GM12891 (cell line): ENCODE data around the gene CCNH.

Experiments used
- DNase-seq: peaks from one replicate; pipeline ENCODE4 v3.0.0; 2011; ENCODE audit warnings: low spot score; ENCODE audit not compliant: insufficient read length
- FAIRE-seq: peaks from 2 replicates; lab custom pipeline; 2011; peaks lifted over from hg19 to GRCh38; lab: Jason Lieb, UNC
- PAX5 ChIP-seq: IDR thresholded peaks from 2 replicates; pipeline ENCODE4 v1.6.1; 2011; ENCODE audit warnings: low read length, moderate library complexity, mild to moderate bottlenecking; ENCODE audit not compliant: insufficient read depth, severe bottlenecking
- POLR2A ChIP-seq: IDR thresholded peaks from 2 replicates; pipeline ENCODE4 v1.6.1; 2011; ENCODE audit warnings: low read depth, low read length, control low read depth
- POLR2AphosphoS5 ChIP-seq: IDR thresholded peaks from 2 replicates; pipeline ENCODE4 v1.6.1; 2011; ENCODE audit warnings: low read depth, low read length, control low read depth
- POU2F2 ChIP-seq: IDR thresholded peaks from 2 replicates; pipeline ENCODE4 v1.6.1; 2011; ENCODE audit warnings: low read depth, mild to moderate bottlenecking, control low read depth, low read length, moderate library complexity
- SPI1 ChIP-seq: IDR thresholded peaks from 2 replicates; pipeline ENCODE4 v1.6.1; 2011; ENCODE audit warnings: low read depth, low read length, control low read depth
- TAF1 ChIP-seq: IDR thresholded peaks from 2 replicates; pipeline ENCODE4 v1.6.1; 2011; ENCODE audit warnings: low read depth, low read length, control low read depth

CCNH gene

GRCh38 chr5:87392801-87393200 lies 19.9 kb downstream of the CCNH start:
- no peak for TF ChIP-seq TAF1
- TF ChIP-seq SPI1: no peak
- no peak for TF ChIP-seq PAX5
- TF ChIP-seq POLR2A: no peak
- TF ChIP-seq POLR2AphosphoS5: no peak
- TF ChIP-seq POU2F2: no peak
- FAIRE-seq: no peak
- DNase-seq: no peak

GRCh38 chr5:87392170-87392569 lies 20.6 kb downstream of the CCNH start:
- DNase-seq (no peak), FAIRE-seq (no peak)
- TF ChIP-seq POU2F2 (no peak), PAX5 (no peak), SPI1 (no peak), TAF1 (no peak), POLR2AphosphoS5 (no peak), POLR2A (no peak)

GRCh38 chr5:87390576-87391199 lies 22.0 kb downstream of the CCNH start:
- no peak for DNase-seq
- no peak for TF ChIP-seq POLR2AphosphoS5
- no peak for TF ChIP-seq TAF1
- TF ChIP-seq POLR2A: no peak
- TF ChIP-seq POU2F2: no peak
- TF ChIP-seq SPI1: no peak
- TF ChIP-seq PAX5: no peak
- peak; percentile 23 for FAIRE-seq

- DNase-seq (no peak), FAIRE-seq (peak; percentile 48)
- TF ChIP-seq SPI1 (peak; percentile 54), POU2F2 (no peak)
Observed at GRCh38 chr5:87390075-87390474, 22.7 kb downstream of the CCNH start.

GRCh38 chr5:87389296-87390034 lies 23.3 kb downstream of the CCNH start:
- DNase-seq (no peak), FAIRE-seq (no peak)
- TF ChIP-seq POLR2AphosphoS5 (no peak), POLR2A (no peak), PAX5 (no peak), TAF1 (no peak), SPI1 (no peak), POU2F2 (no peak)

GRCh38 chr5:87388129-87388528 lies 24.6 kb downstream of the CCNH start:
- FAIRE-seq (no peak), DNase-seq (no peak)
- no peak for TF ChIP-seq TAF1
- TF ChIP-seq POU2F2: no peak
- no peak for TF ChIP-seq PAX5
- no peak for TF ChIP-seq POLR2A
- TF ChIP-seq SPI1: no peak
- TF ChIP-seq POLR2AphosphoS5: no peak

GRCh38 chr5:87385802-87386201 lies 26.9 kb downstream of the CCNH start:
- TF ChIP-seq POLR2A: no peak
- no peak for TF ChIP-seq PAX5
- TF ChIP-seq SPI1: no peak
- TF ChIP-seq POU2F2: no peak
- TF ChIP-seq POLR2AphosphoS5: no peak
- TF ChIP-seq TAF1: no peak
- FAIRE-seq: no peak
- DNase-seq: no peak

GRCh38 chr5:87383216-87383615 lies 29.5 kb downstream of the CCNH start:
- no peak for FAIRE-seq

GRCh38 chr5:87382224-87382623 lies 30.5 kb downstream of the CCNH start:
- no peak for FAIRE-seq
- TF ChIP-seq TAF1: no peak
- no peak for TF ChIP-seq POLR2AphosphoS5
- no peak for TF ChIP-seq SPI1
- TF ChIP-seq POLR2A: no peak
- TF ChIP-seq PAX5: no peak
- no peak for TF ChIP-seq POU2F2

More at GRCh38 chr5:87383216-87383615, 29.5 kb downstream of the CCNH start:
- TF ChIP-seq POLR2AphosphoS5: no peak
- TF ChIP-seq POU2F2: no peak
- no peak for TF ChIP-seq TAF1
- DNase-seq: no peak

GRCh38 chr5:87372705-87373104 lies 40.0 kb downstream of the CCNH start:
- TF ChIP-seq TAF1 (no peak), PAX5 (no peak), POLR2A (no peak), POLR2AphosphoS5 (no peak), SPI1 (no peak), POU2F2 (no peak)
- no peak for FAIRE-seq

More at GRCh38 chr5:87382224-87382623, 30.5 kb downstream of the CCNH start:
- DNase-seq: no peak

More at GRCh38 chr5:87372705-87373104, 40.0 kb downstream of the CCNH start:
- no peak for DNase-seq
